GM19238 (cell line): ENCODE results near the gene AFF2.

ENCODE experiments used
- DNase-seq: peaks from one replicate; pipeline ENCODE4 v3.0.0; 2011; ENCODE audit warnings: low spot score; ENCODE audit not compliant: insufficient read length

Gene AFF2

GRCh38 chrX:148500423-148501385 is at the start of gene AFF2:
TSS of gene AFF2 (plus strand) at chrX:148500617. CDS start at chrX:148501098, 481 bp downstream.
- DNase-seq, result no peak

GRCh38 chrX:148457279-148457678 is 43.1 kb upstream of the AFF2 start:
- DNase-seq, result no peak

GRCh38 chrX:148459343-148459742 is 41.1 kb upstream of the AFF2 start:
- DNase-seq, result peak; percentile 2

- DNase-seq, result no peak
Observed at GRCh38 chrX:148466292-148466691, 34.1 kb upstream of the AFF2 start.

GRCh38 chrX:148470324-148470723 is 30.1 kb upstream of the AFF2 start:
- no peak for DNase-seq

GRCh38 chrX:148474030-148474429 is 26.4 kb upstream of the AFF2 start:
- DNase-seq, result no peak

- DNase-seq, result no peak
Observed at GRCh38 chrX:148492057-148492456, 8.4 kb upstream of the AFF2 start.

- DNase-seq, result no peak
Observed at GRCh38 chrX:148495176-148495575, 5.2 kb upstream of the AFF2 start.

GRCh38 chrX:148498067-148498466 is 2.4 kb upstream of the AFF2 start:
- DNase-seq, result no peak

GRCh38 chrX:148499638-148500422 is 587 bp upstream of the AFF2 start:
- no peak for DNase-seq

- no peak for DNase-seq
Observed at GRCh38 chrX:148501386-148502066, 1.1 kb downstream of the AFF2 start.

GRCh38 chrX:148504506-148504905 is 4.1 kb downstream of the AFF2 start:
- DNase-seq, result no peak

- DNase-seq, result no peak
Observed at GRCh38 chrX:148507418-148507817, 7.0 kb downstream of the AFF2 start.

- no peak for DNase-seq
Observed at GRCh38 chrX:148512453-148512852, 12.0 kb downstream of the AFF2 start.

GRCh38 chrX:148513661-148514060 is 13.2 kb downstream of the AFF2 start:
- no peak for DNase-seq

GRCh38 chrX:148517176-148517575 is 16.8 kb downstream of the AFF2 start:
- no peak for DNase-seq

GRCh38 chrX:148522006-148522405 is 21.6 kb downstream of the AFF2 start:
- DNase-seq, result no peak

- DNase-seq, result no peak
Observed at GRCh38 chrX:148523303-148524080, 23.1 kb downstream of the AFF2 start.

GRCh38 chrX:148530464-148531077 is 30.2 kb downstream of the AFF2 start:
- no peak for DNase-seq

GRCh38 chrX:148534291-148534690 is 33.9 kb downstream of the AFF2 start:
- DNase-seq, result no peak
